ENCODE data around the gene ELL2.

Gene ELL2

GRCh38 chr5:95976606-95977005 lies 15.0 kb upstream of the ELL2 start:
- Histone ChIP-seq H3K36me3 (ENCODE audit: control insufficient read depth in 1 of 2, insufficient read depth in 2 of 2, low read length in 2 of 2) (no peaks in the 10 kb centered on the region), H3K4me3 (ENCODE audit: low read depth in 1 of 2, low read length in 2 of 2) (no peak overlapping the region), H3K27ac (ENCODE audit: low read length) (no peak overlapping the region), H3K4me1 (ENCODE audit: control insufficient read depth in 1 of 2, insufficient read depth in 2 of 2, low read length in 2 of 2) (no peaks in the 10 kb centered on the region), H3K27me3 (ENCODE audit: low read depth, low read length) (no peaks in the 10 kb centered on the region), H3K9me3 (ENCODE audit: control insufficient read depth in 1 of 2, low read length in 2 of 2) (no peaks in the 10 kb centered on the region)

DNA sequence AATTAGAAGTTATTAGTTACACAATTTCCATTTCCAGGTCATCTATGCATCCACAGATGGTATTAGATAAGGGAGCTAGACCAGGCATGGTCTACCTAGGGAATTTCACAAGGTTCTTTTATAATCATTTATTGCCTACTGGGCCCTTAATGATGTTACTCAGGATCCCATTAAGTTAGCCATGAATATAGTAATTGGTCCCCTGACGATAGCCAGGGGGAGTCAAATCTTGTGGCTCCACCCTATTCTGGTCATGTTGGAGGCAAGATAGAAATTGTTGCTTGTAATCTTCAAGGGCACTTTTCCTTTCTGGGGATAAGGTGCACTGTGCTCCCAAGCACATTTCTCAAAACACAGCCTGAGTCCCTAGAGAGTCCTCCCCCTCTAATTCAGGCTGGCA lies 14.1 kb upstream of the ELL2 start:
- Histone ChIP-seq H3K36me3 (ENCODE audit: control insufficient read depth in 1 of 2, insufficient read depth in 2 of 2, low read length in 2 of 2) (no peaks in the 10 kb centered on the region), H3K9me3 (ENCODE audit: control insufficient read depth in 1 of 2, low read length in 2 of 2) (no peaks in the 10 kb centered on the region), H3K27me3 (ENCODE audit: low read depth, low read length) (no peaks in the 10 kb centered on the region), H3K4me1 (ENCODE audit: control insufficient read depth in 1 of 2, insufficient read depth in 2 of 2, low read length in 2 of 2) (no peaks in the 10 kb centered on the region), H3K4me3 (ENCODE audit: low read depth in 1 of 2, low read length in 2 of 2) (no peak overlapping the region), H3K27ac (ENCODE audit: low read length) (no peak overlapping the region)

DNA sequence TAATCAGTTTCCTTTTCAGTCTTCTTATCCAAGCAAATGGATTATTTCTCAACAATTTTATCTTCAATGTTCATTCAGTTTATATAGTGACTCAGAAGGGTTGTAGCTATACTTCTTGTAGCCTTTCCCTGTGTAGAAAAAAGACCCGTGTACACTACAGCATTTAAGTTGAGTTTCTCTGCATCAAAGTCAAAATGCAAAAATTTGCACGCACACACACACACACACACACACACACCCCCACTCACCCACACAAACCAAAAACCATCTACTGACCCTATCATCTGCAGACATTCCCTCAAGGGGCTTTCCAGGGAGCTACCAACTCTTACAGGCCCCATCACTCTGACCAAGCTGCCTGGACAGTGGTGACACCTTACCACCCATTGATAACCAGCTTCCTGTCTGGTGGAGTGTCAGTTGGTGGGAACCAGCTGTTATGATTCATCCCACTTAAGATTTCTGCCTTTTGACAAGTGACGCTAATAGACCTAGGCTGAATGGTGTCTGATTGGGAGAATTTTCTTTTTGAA lies 12.2 kb upstream of the ELL2 start:
- H3K27ac ChIP-seq (ENCODE audit: low read length), result no peak overlapping the region
- peaks cover 0 to 3% of the 10 kb centered on the region in 2 donors for H3K9me3 ChIP-seq (ENCODE audit: control insufficient read depth in 1 of 2, low read length in 2 of 2)
- H3K4me3 ChIP-seq (ENCODE audit: low read depth in 1 of 2, low read length in 2 of 2), result no peak overlapping the region
- H3K27me3 ChIP-seq (ENCODE audit: low read depth, low read length), result no peaks in the 10 kb centered on the region
- H3K36me3 ChIP-seq (ENCODE audit: control insufficient read depth in 1 of 2, insufficient read depth in 2 of 2, low read length in 2 of 2), result no peaks in the 10 kb centered on the region
- H3K4me1 ChIP-seq (ENCODE audit: control insufficient read depth in 1 of 2, insufficient read depth in 2 of 2, low read length in 2 of 2), result no peaks in the 10 kb centered on the region

DNA sequence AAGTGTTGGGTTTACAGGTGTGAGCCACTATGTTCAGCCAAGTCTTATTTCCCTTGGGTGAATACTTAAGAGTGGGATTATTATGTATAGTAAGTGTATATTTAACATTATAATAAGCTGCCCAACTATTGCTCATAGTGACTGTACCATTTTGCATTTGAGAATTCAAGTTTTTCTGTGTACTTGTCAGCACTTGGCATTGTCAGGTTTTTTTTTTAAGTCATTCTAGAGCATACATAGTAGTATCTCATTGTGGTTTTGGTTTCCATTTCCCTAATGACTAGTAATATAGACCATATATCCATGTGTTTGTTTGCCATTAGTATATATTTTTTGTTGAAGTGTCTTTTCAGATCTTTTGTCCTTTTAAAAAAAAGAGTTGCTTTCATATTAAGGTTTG lies 10.5 kb upstream of the ELL2 start:
- H3K27me3 ChIP-seq (ENCODE audit: low read depth, low read length), result no peaks in the 10 kb centered on the region
- H3K4me1 ChIP-seq (ENCODE audit: control insufficient read depth in 1 of 2, insufficient read depth in 2 of 2, low read length in 2 of 2), result no peaks in the 10 kb centered on the region
- no peak overlapping the region for H3K4me3 ChIP-seq (ENCODE audit: low read depth in 1 of 2, low read length in 2 of 2)
- H3K9me3 ChIP-seq (ENCODE audit: control insufficient read depth in 1 of 2, low read length in 2 of 2), result peaks cover 0 to 3% of the 10 kb centered on the region in 2 donors
- no peak overlapping the region for H3K27ac ChIP-seq (ENCODE audit: low read length)
- no peaks in the 10 kb centered on the region for H3K36me3 ChIP-seq (ENCODE audit: control insufficient read depth in 1 of 2, insufficient read depth in 2 of 2, low read length in 2 of 2)

- Histone ChIP-seq H3K4me1 (ENCODE audit: control insufficient read depth in 1 of 2, insufficient read depth in 2 of 2, low read length in 2 of 2) (no peaks in the 10 kb centered on the region), H3K27me3 (ENCODE audit: low read depth, low read length) (no peaks in the 10 kb centered on the region), H3K9me3 (ENCODE audit: control insufficient read depth in 1 of 2, low read length in 2 of 2) (peaks cover 0 to 3% of the 10 kb centered on the region in 2 donors), H3K4me3 (ENCODE audit: low read depth in 1 of 2, low read length in 2 of 2) (no peak overlapping the region), H3K27ac (ENCODE audit: low read length) (no peak overlapping the region), H3K36me3 (ENCODE audit: control insufficient read depth in 1 of 2, insufficient read depth in 2 of 2, low read length in 2 of 2) (no peaks in the 10 kb centered on the region)
Observed at GRCh38 chr5:95970359-95970704, 8.7 kb upstream of the ELL2 start.

DNA sequence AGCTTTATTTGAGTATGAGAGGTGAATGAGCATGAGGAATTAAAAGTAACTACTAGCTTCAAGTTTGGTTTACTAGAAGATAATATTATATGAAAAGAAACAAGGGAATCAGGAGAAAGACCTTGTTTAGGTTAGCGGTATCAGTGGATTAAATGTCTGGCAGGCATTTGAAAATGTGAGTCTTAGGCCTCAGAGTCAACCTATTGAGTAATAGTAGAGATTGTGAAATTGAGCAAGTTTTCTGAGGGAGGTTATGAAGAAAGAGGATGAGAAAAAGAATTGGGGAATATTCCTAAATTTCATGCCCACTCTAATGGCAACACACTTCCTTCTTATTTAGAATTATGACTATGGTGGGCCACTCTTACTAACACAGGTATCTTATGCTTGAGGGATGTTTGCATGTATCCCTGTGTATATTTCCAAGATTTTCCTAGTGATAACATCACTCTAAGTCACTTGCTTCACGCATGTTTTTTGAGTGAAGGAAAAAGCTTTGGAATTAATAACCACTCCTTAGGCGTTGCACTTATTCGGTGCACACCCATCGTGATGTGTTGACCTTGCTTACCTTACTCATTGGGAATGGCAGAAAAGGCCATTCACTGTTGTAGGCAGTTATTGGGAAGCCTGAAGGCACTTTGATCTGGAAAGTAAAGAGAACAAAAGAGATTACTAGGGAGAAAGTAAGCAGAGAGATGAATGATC lies 8.2 kb upstream of the ELL2 start:
- Histone ChIP-seq H3K9me3 (ENCODE audit: control insufficient read depth in 1 of 2, low read length in 2 of 2) (peaks cover 0 to 3% of the 10 kb centered on the region in 2 donors), H3K27ac (ENCODE audit: low read length) (no peak overlapping the region), H3K27me3 (ENCODE audit: low read depth, low read length) (no peaks in the 10 kb centered on the region), H3K36me3 (ENCODE audit: control insufficient read depth in 1 of 2, insufficient read depth in 2 of 2, low read length in 2 of 2) (no peaks in the 10 kb centered on the region), H3K4me3 (ENCODE audit: low read depth in 1 of 2, low read length in 2 of 2) (no peak overlapping the region), H3K4me1 (ENCODE audit: control insufficient read depth in 1 of 2, insufficient read depth in 2 of 2, low read length in 2 of 2) (no peaks in the 10 kb centered on the region)

GRCh38 chr5:95969055-95969454 lies 7.4 kb upstream of the ELL2 start:
- H3K9me3 ChIP-seq (ENCODE audit: control insufficient read depth in 1 of 2, low read length in 2 of 2), result peaks cover 0 to 3% of the 10 kb centered on the region in 2 donors
- H3K27ac ChIP-seq (ENCODE audit: low read length), result no peak overlapping the region
- H3K36me3 ChIP-seq (ENCODE audit: control insufficient read depth in 1 of 2, insufficient read depth in 2 of 2, low read length in 2 of 2), result no peaks in the 10 kb centered on the region
- H3K4me1 ChIP-seq (ENCODE audit: control insufficient read depth in 1 of 2, insufficient read depth in 2 of 2, low read length in 2 of 2), result no peaks in the 10 kb centered on the region
- no peaks in the 10 kb centered on the region for H3K27me3 ChIP-seq (ENCODE audit: low read depth, low read length)
- no peak overlapping the region for H3K4me3 ChIP-seq (ENCODE audit: low read depth in 1 of 2, low read length in 2 of 2)

DNA sequence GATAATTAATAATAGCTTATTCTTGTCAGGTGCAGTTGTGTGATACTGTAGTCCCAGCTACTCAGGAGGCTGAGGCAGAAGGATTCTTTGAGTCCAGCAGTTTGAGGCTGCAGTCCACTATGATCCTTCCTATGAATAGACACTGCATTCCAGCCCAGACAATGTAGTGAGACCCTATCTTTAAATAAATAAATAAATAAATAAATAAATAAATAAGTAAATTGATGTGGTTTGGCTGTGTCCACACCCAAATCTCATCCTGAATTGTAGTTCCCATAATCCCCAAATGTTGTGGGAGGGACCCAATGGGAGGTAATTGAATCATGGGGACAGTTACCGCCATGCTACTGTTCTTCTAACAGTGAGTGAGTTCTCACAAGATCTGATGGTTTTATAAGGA lies 5.6 kb upstream of the ELL2 start:
- H3K27ac ChIP-seq (ENCODE audit: low read length), result no peak overlapping the region
- no peaks in the 10 kb centered on the region for H3K27me3 ChIP-seq (ENCODE audit: low read depth, low read length)
- peaks cover 0 to 3% of the 10 kb centered on the region in 2 donors for H3K9me3 ChIP-seq (ENCODE audit: control insufficient read depth in 1 of 2, low read length in 2 of 2)
- H3K4me1 ChIP-seq (ENCODE audit: control insufficient read depth in 1 of 2, insufficient read depth in 2 of 2, low read length in 2 of 2), result no peaks in the 10 kb centered on the region
- no peak overlapping the region for H3K4me3 ChIP-seq (ENCODE audit: low read depth in 1 of 2, low read length in 2 of 2)
- no peaks in the 10 kb centered on the region for H3K36me3 ChIP-seq (ENCODE audit: control insufficient read depth in 1 of 2, insufficient read depth in 2 of 2, low read length in 2 of 2)

- Histone ChIP-seq H3K27ac (ENCODE audit: low read length) (no peak overlapping the region), H3K36me3 (ENCODE audit: control insufficient read depth in 1 of 2, insufficient read depth in 2 of 2, low read length in 2 of 2) (no peaks in the 10 kb centered on the region), H3K27me3 (ENCODE audit: low read depth, low read length) (no peaks in the 10 kb centered on the region), H3K9me3 (ENCODE audit: control insufficient read depth in 1 of 2, low read length in 2 of 2) (peaks cover 0 to 3% of the 10 kb centered on the region in 2 donors), H3K4me3 (ENCODE audit: low read depth in 1 of 2, low read length in 2 of 2) (no peak overlapping the region), H3K4me1 (ENCODE audit: control insufficient read depth in 1 of 2, insufficient read depth in 2 of 2, low read length in 2 of 2) (no peaks in the 10 kb centered on the region)
Observed at GRCh38 chr5:95966005-95966404, 4.4 kb upstream of the ELL2 start.

- Histone ChIP-seq H3K4me1 (ENCODE audit: control insufficient read depth in 1 of 2, insufficient read depth in 2 of 2, low read length in 2 of 2) (peaks cover 0 to 11% of the 10 kb centered on the region in 2 donors), H3K9me3 (ENCODE audit: control insufficient read depth in 1 of 2, low read length in 2 of 2) (no peaks in the 10 kb centered on the region), H3K27me3 (ENCODE audit: low read depth, low read length) (no peaks in the 10 kb centered on the region), H3K27ac (ENCODE audit: low read length) (no peak overlapping the region), H3K4me3 (ENCODE audit: low read depth in 1 of 2, low read length in 2 of 2) (no peak overlapping the region), H3K36me3 (ENCODE audit: control insufficient read depth in 1 of 2, insufficient read depth in 2 of 2, low read length in 2 of 2) (no peaks in the 10 kb centered on the region)
Observed at GRCh38 chr5:95963650-95964410, 2.2 kb upstream of the ELL2 start.

GRCh38 chr5:95962785-95963184 lies 1.1 kb upstream of the ELL2 start:
- Histone ChIP-seq H3K4me3 (ENCODE audit: low read depth in 1 of 2, low read length in 2 of 2) (peak overlapping the region; percentile 61 to 80), H3K4me1 (ENCODE audit: control insufficient read depth in 1 of 2, insufficient read depth in 2 of 2, low read length in 2 of 2) (peaks cover 0 to 11% of the 10 kb centered on the region in 2 donors), H3K27ac (ENCODE audit: low read length) (peak overlapping the region; percentile 93)

More at GRCh38 chr5:95962785-95963184, 1.1 kb upstream of the ELL2 start:
- no peaks in the 10 kb centered on the region for H3K27me3 ChIP-seq (ENCODE audit: low read depth, low read length)
- no peaks in the 10 kb centered on the region for H3K36me3 ChIP-seq (ENCODE audit: control insufficient read depth in 1 of 2, insufficient read depth in 2 of 2, low read length in 2 of 2)
- no peaks in the 10 kb centered on the region for H3K9me3 ChIP-seq (ENCODE audit: control insufficient read depth in 1 of 2, low read length in 2 of 2)

Data from muscle layer of duodenum (tissue), 2 donors.